Spleen (tissue), 11 donors: Measurements from ENCODE around the gene ATXN1. TPM values are rescaled to one million over a fixed set of nuclear protein-coding genes. Genes with fewer than 3 reads are reported as not detected.

Source experiments
- DNase-seq: peaks from one replicate; pipeline ENCODE4 v3.0.0-alpha.2; 2020
- H3K27ac ChIP-seq, 8 donors: fragments of 200-600 bp; sonication (generic) in 7 of 8; 1 replicate in 4 of 8; 2 replicates in 4 of 8; pipeline versions ENCODE4 v1.5.0 to v1.8.0; 2016 to 2021; ENCODE audit warnings: inconsistent platforms in 4 of 8, mild to moderate bottlenecking in 4 of 8, moderate library complexity in 1 of 8
- H3K27me3 ChIP-seq, 7 donors: fragments of 200-600 bp; sonication (generic) in 6 of 7; replicated peaks in 1 of 7; 1 replicate in 4 of 7; 2 replicates in 3 of 7; pipeline versions ENCODE4 v1.5.0 to v1.8.0; 2016 to 2021; ENCODE audit warnings: inconsistent platforms in 3 of 7, mild to moderate bottlenecking in 1 of 7
- H3K36me3 ChIP-seq, 6 donors: fragments of 200-600 bp; sonication (generic) in 5 of 6; 1 replicate in 4 of 6; 2 replicates in 2 of 6; pipeline versions ENCODE4 v1.5.0 to v1.8.0; 2016 to 2021; ENCODE audit warnings: inconsistent platforms in 2 of 6
- H3K4me1 ChIP-seq, 6 donors: fragments of 200-600 bp; sonication (generic) in 5 of 6; 1 replicate in 3 of 6; 2 replicates in 3 of 6; pipeline versions ENCODE4 v1.5.0 to v1.8.0; 2016 to 2021; ENCODE audit warnings: inconsistent platforms in 3 of 6
- H3K4me3 ChIP-seq, 8 donors: fragments of 200-600 bp; sonication (generic) in 7 of 8; 1 replicate in 4 of 8; 2 replicates in 4 of 8; pipeline versions ENCODE4 v1.5.0 to v1.8.0; 2016 to 2021; ENCODE audit warnings: inconsistent platforms in 4 of 8, mild to moderate bottlenecking in 4 of 8, moderate library complexity in 2 of 8
- H3K9me3 ChIP-seq, 8 donors: fragments of 200-600 bp; sonication (generic) in 7 of 8; 1 replicate in 4 of 8; 2 replicates in 4 of 8; pipeline versions ENCODE4 v1.5.0 to v1.8.0; 2016 to 2021; ENCODE audit warnings: inconsistent platforms in 4 of 8
- CTCF ChIP-seq, 11 experiments: fragments of 200-600 bp in 7 of 11; fragments of 450-650 bp in 4 of 11; sonication (generic) in 4 of 11; IDR thresholded peaks in 8 of 11; conservative IDR thresholded peaks in 3 of 11; 1 replicate in 7 of 11; 2 replicates in 4 of 11; pipeline versions ENCODE4 v1.4.0 to v1.8.0; 2016 to 2021; ENCODE audit warnings: antibody characterized with exemption in 11 of 11, inconsistent platforms in 4 of 11, mild to moderate bottlenecking in 1 of 11
- POLR2A ChIP-seq, 3 donors: fragments of 450-650 bp; IDR thresholded peaks; one replicate each; pipeline ENCODE4 v1.5.1; 2017; ENCODE audit warnings: antibody characterized with exemption in 3 of 3, mild to moderate bottlenecking in 1 of 3
- POLR2AphosphoS5 ChIP-seq, 3 donors: sonication (generic); formaldehyde crosslinking; IDR thresholded peaks; one replicate each; pipeline ENCODE4 v1.5.1; 2017; ENCODE audit warnings: antibody characterized with exemption in 3 of 3
- WGBS, 5 donors: extraction: QIAGEN DNeasy Blood & Tissue Kit in 3 of 5; methylation state at CpG; one replicate each; pipeline versions ENCODE4 v1.1.5 to v1.1.7; 2013 to 2018; 5-methylcytosine and 5-hydroxymethylcytosine counted together
- intact Hi-C: fragments of 100-400 bp; cut with DNase I; formaldehyde crosslinking; loops from one replicate; pipeline ENCODE4 v1.15.0; 2023; ENCODE audit warnings: low total_unique reads
- polyA plus RNA-seq, 3 donors: library from polyadenylated mRNA; stranded (reverse); fragments of 200-250 nt; gene quantifications; one replicate each; pipeline ENCODE4 v1.2.1, GENCODE V29; 2013
- total RNA-seq, 7 donors: library from RNA; depleted of rRNA in 3 of 7; stranded (reverse); fragments of >200 nt in 3 of 7; fragmentation: NEBNext Ultra II Directional in 4 of 7; extraction: Animal tissue kit (Norgen Biotek cat#: 25700) in 4 of 7; gene quantifications; one replicate each; pipeline versions ENCODE4 v1.1.0 to v1.2.1, GENCODE V29; 2016 to 2021
- donor health status: healthy with polysubstance abuse.
- donor health status: DM: no; HTN: no; CAD: no; lungs with moderate emphysema.
- donor health status: DM: no; HTN: no; CAD: no.
- donor health status: Bipolar disorder and iron deficiency.
- donor health status: healthy.
- donor health status: DM: no; HTN: no; CAD: no.
- donor health status: DM: yes; HTN: yes; CAD: no.

Gene ATXN1
- total and polyA plus RNA-seq, 10 donors: 3.5 to 123 (median 73.9) TPM

GRCh38 chr6:16305246-16305725 lies 456.0 kb downstream of the ATXN1 start:
- peaks cover 0 to 77% (median 8%) of the 10 kb centered on the region in 6 donors for H3K36me3 ChIP-seq
- H3K4me1 ChIP-seq: peaks cover 0 to 16% (median 0%) of the 10 kb centered on the region in 6 donors
- no peak overlapping the region for H3K27ac ChIP-seq
- WGBS, 5 donors: 35 to 59% (median 48%) methylated on average over 7 of the region's 7 CpGs
- H3K27me3 ChIP-seq: no peaks in the 10 kb centered on the region
- peak overlapping the region in 1 of 8 donors; percentile 45 for H3K4me3 ChIP-seq
- no peaks in the 10 kb centered on the region for H3K9me3 ChIP-seq
- no peak for DNase-seq
- intact Hi-C loops: no loop called here
- TF ChIP-seq POLR2AphosphoS5 (IDR thresholded peaks at IDR 0.05) (no peak), POLR2A (IDR thresholded peaks at IDR 0.05) (no peak)

DNA sequence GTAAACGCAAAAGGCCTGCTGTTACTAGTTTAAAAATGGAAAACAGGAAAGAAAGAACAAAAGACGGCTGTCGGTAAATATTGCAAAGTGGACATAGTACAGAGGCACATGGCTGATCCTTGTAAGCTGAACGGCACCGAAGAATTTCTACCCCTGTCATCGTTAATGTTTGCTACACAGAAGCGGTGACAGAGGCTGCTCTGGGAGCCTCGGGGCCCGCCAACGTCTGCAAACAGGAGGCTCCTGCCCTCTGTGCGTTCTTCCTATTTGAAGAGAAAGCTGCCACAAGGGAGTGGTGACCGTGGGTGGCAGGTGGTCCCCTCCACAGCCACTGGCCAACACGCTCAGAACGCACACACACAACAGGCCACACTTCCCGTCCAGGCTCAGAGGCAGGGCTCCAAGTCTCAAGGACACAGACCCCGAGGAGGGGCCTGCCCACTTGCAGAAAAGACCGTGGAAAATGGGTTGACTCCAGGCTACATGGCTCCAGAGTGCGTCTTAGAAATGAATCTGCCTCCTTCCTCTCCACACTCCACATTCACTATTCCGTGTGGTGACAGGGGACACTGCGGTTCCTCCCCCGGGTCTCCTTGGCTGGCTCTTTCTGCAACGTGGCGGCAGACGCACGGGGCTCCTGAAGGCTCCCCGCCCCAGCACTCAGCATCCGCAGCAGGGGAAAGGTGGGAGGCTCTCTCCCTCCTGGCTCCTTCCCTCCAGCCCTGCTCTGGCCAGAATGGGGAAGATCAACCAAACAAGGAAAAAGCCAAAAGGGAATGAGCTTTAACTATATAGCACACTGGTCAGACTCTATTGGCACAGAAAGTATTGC lies 458.3 kb downstream of the ATXN1 start:
- intact Hi-C loops: no loop called here
- WGBS, 5 donors: 70 to 92% (median 78%) methylated on average over 23 to 27 of the region's 27 CpGs

DNA sequence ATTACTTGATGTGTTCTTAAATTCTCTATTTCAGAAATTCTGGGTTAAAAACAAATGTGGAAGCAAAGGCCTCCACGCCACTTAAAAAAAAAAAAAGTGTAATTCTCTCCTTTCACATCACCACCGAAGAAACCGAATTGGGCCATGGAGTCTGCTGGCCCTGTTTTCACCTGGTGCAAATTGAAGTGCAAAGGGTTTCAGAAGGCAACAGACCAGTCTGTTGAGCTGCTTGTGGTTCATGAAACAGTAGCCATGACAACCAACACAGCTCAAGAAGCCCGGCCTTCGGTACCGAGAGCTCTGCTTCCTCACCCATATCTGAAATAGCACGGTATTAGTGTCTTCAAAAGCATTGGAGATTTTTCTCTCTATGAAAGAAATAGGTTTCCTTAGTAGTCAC lies 459.7 kb downstream of the ATXN1 start:
- intact Hi-C loops: no loop called here
- Histone ChIP-seq H3K27ac (no peak overlapping the region), H3K4me3 (no peak overlapping the region), H3K36me3 (peaks cover 0 to 76% (median 6%) of the 10 kb centered on the region in 6 donors), H3K9me3 (no peaks in the 10 kb centered on the region), H3K27me3 (no peaks in the 10 kb centered on the region), H3K4me1 (peaks cover 0 to 16% (median 0%) of the 10 kb centered on the region in 6 donors)
- TF ChIP-seq CTCF (IDR thresholded peaks at IDR 0.05 in 8 of 11, conservative IDR thresholded peaks at IDR 0.05 in 3 of 11) (no peak), POLR2A (IDR thresholded peaks at IDR 0.05) (no peak), POLR2AphosphoS5 (IDR thresholded peaks at IDR 0.05) (no peak)
- 79 to 90% (median 88%) methylated on average over 7 of the region's 7 CpGs for WGBS, 5 donors
- no peak for DNase-seq

More for the DNA sequence above, 458.3 kb downstream of the ATXN1 start:
- no peak for DNase-seq
- Histone ChIP-seq H3K27me3 (no peaks in the 10 kb centered on the region), H3K4me3 (no peak overlapping the region), H3K9me3 (no peaks in the 10 kb centered on the region), H3K27ac (no peak overlapping the region), H3K4me1 (peaks cover 0 to 16% (median 0%) of the 10 kb centered on the region in 6 donors), H3K36me3 (peaks cover 0 to 76% (median 6%) of the 10 kb centered on the region in 6 donors)
- TF ChIP-seq CTCF (IDR thresholded peaks at IDR 0.05 in 8 of 11, conservative IDR thresholded peaks at IDR 0.05 in 3 of 11) (no peak), POLR2AphosphoS5 (IDR thresholded peaks at IDR 0.05) (peak in 1 of 3 donors; percentile 25), POLR2A (IDR thresholded peaks at IDR 0.05) (no peak)

GRCh38 chr6:16299861-16300260 lies 461.4 kb downstream of the ATXN1 start:
- Histone ChIP-seq H3K4me3 (no peak overlapping the region), H3K27ac (no peak overlapping the region), H3K27me3 (no peaks in the 10 kb centered on the region), H3K4me1 (peaks cover 0 to 3% (median 0%) of the 10 kb centered on the region in 6 donors), H3K9me3 (no peaks in the 10 kb centered on the region), H3K36me3 (peaks cover 0 to 60% (median 4%) of the 10 kb centered on the region in 6 donors)
- 91 to 96% (median 93%) methylated on average over 3 of the region's 3 CpGs for WGBS, 5 donors
- TF ChIP-seq POLR2AphosphoS5 (IDR thresholded peaks at IDR 0.05): no peak
- TF ChIP-seq CTCF (IDR thresholded peaks at IDR 0.05 in 8 of 11, conservative IDR thresholded peaks at IDR 0.05 in 3 of 11): no peak
- no peak for TF ChIP-seq POLR2A (IDR thresholded peaks at IDR 0.05)
- intact Hi-C loops: no loop called here
- no peak for DNase-seq
